ENCODE data around the gene YEATS4. TPM values are rescaled to one million over a fixed set of nuclear protein-coding genes. Genes with fewer than 3 reads are reported as not detected.

Gene YEATS4
- total and polyA plus RNA-seq, 12 donors, result 5.6 to 57.9 (median 16.4) TPM

GRCh38 chr12:69318225-69318624 is 41.3 kb upstream of the YEATS4 start:
- no peak for TF ChIP-seq POLR2A (IDR thresholded peaks at IDR 0.05)
- no peak for TF ChIP-seq CTCF (IDR thresholded peaks at IDR 0.05)
- WGBS, 4 donors, result 80 to 88% (median 85%) methylated on average over 2 of the region's 2 CpGs
- Histone ChIP-seq H3K27me3 (no peaks in the 10 kb centered on the region), H3K4me3 (no peak overlapping the region), H3K36me3 (replicated peaks in 1 of 2) (no peaks in the 10 kb centered on the region), H3K4me1 (replicated peaks in 1 of 2) (no peaks in the 10 kb centered on the region), H3K9me3 (replicated peaks in 1 of 3) (no peaks in the 10 kb centered on the region), H3K27ac (no peak overlapping the region)
- DNase-seq, result no peak
- intact Hi-C loops (cut with DNase I), result no loop called here

- WGBS, 4 donors, result 91 to 100% (median 94%) methylated on average over 1 of the region's 1 CpG
- no peak overlapping the region for H3K27ac ChIP-seq
- no peak for DNase-seq
- TF ChIP-seq CTCF (IDR thresholded peaks at IDR 0.05), result no peak
- TF ChIP-seq POLR2A (IDR thresholded peaks at IDR 0.05), result no peak
- H3K9me3 ChIP-seq (replicated peaks in 1 of 3), result no peaks in the 10 kb centered on the region
- no peaks in the 10 kb centered on the region for H3K36me3 ChIP-seq (replicated peaks in 1 of 2)
- no peak overlapping the region for H3K4me3 ChIP-seq
- H3K4me1 ChIP-seq (replicated peaks in 1 of 2), result no peaks in the 10 kb centered on the region
- intact Hi-C loops (cut with DNase I), result no loop called here
- H3K27me3 ChIP-seq, result no peaks in the 10 kb centered on the region
Observed at GRCh38 chr12:69321351-69321750, 38.2 kb upstream of the YEATS4 start.

- no peak for DNase-seq
Observed at GRCh38 chr12:69324797-69325466, 34.6 kb upstream of the YEATS4 start.

GRCh38 chr12:69328426-69328825 is 31.1 kb upstream of the YEATS4 start:
- WGBS, 4 donors, result 72 to 80% (median 77%) methylated on average over 3 of the region's 3 CpGs

More at GRCh38 chr12:69324797-69325466, 34.6 kb upstream of the YEATS4 start:
- intact Hi-C loops (cut with DNase I), result no loop called here
- H3K27me3 ChIP-seq, result no peaks in the 10 kb centered on the region
- 74 to 81% (median 78%) methylated on average over 2 of the region's 2 CpGs for WGBS, 4 donors
- H3K9me3 ChIP-seq (replicated peaks in 1 of 3), result no peaks in the 10 kb centered on the region
- no peaks in the 10 kb centered on the region for H3K36me3 ChIP-seq (replicated peaks in 1 of 2)
- no peak overlapping the region for H3K4me3 ChIP-seq
- no peaks in the 10 kb centered on the region for H3K4me1 ChIP-seq (replicated peaks in 1 of 2)
- no peak for TF ChIP-seq CTCF (IDR thresholded peaks at IDR 0.05)
- no peak for TF ChIP-seq POLR2A (IDR thresholded peaks at IDR 0.05)
- no peak overlapping the region for H3K27ac ChIP-seq

More at GRCh38 chr12:69328426-69328825, 31.1 kb upstream of the YEATS4 start:
- no peaks in the 10 kb centered on the region for H3K36me3 ChIP-seq (replicated peaks in 1 of 2)
- no peak for TF ChIP-seq POLR2A (IDR thresholded peaks at IDR 0.05)
- no peak for TF ChIP-seq CTCF (IDR thresholded peaks at IDR 0.05)
- no peaks in the 10 kb centered on the region for H3K9me3 ChIP-seq (replicated peaks in 1 of 3)
- no peak overlapping the region for H3K27ac ChIP-seq
- intact Hi-C loops (cut with DNase I), result no loop called here
- DNase-seq, result no peak
- H3K4me1 ChIP-seq (replicated peaks in 1 of 2), result peaks cover 0 to 5% of the 10 kb centered on the region in 2 donors
- no peak overlapping the region for H3K4me3 ChIP-seq
- H3K27me3 ChIP-seq, result no peaks in the 10 kb centered on the region
